AG08395 (cell line): ENCODE data around the gene PDZD8.
"Not testable (repeated sequence)": the region's sequence is repeated elsewhere in the genome, so short reads cannot be mapped to it uniquely, and the experiment has no call there.

Experiments
- DNase-seq: peaks from one replicate; pipeline ENCODE4 v3.0.0; 2012; ENCODE audit warnings: mixed read lengths, low spot score

The PDZD8 gene

GRCh38 chr10:117294039-117294645, 81.1 kb downstream of the PDZD8 start:
- no peak for DNase-seq

- not testable (repeated sequence) for DNase-seq
Measured at GRCh38 chr10:117290872-117291271, 84.4 kb downstream of the PDZD8 start.

- no peak for DNase-seq
Measured at GRCh38 chr10:117284716-117285494, 90.3 kb downstream of the PDZD8 start.

- no peak for DNase-seq
Measured at GRCh38 chr10:117277675-117278074, 97.6 kb downstream of the PDZD8 start.

GRCh38 chr10:117275121-117275520, 100.1 kb downstream of the PDZD8 start:
- DNase-seq, result no peak

- no peak for DNase-seq
Measured at GRCh38 chr10:117274509-117274908, 100.7 kb downstream of the PDZD8 start.

GRCh38 chr10:117273980-117274379, 101.3 kb downstream of the PDZD8 start:
- DNase-seq, result no peak

GRCh38 chr10:117272195-117273076, 102.8 kb downstream of the PDZD8 start:
- no peak for DNase-seq

GRCh38 chr10:117271427-117271826, 103.8 kb downstream of the PDZD8 start:
- no peak for DNase-seq

- DNase-seq, result no peak
Measured at GRCh38 chr10:117268907-117269306, 106.3 kb downstream of the PDZD8 start.

- no peak for DNase-seq
Measured at GRCh38 chr10:117268258-117268657, 107.0 kb downstream of the PDZD8 start.

- no peak for DNase-seq
Measured at GRCh38 chr10:117266812-117267211, 108.4 kb downstream of the PDZD8 start.

GRCh38 chr10:117266400-117266799, 108.8 kb downstream of the PDZD8 start:
- DNase-seq, result no peak

GRCh38 chr10:117264782-117265181, 110.5 kb downstream of the PDZD8 start:
- no peak for DNase-seq

- no peak for DNase-seq
Measured at GRCh38 chr10:117262903-117263293, 112.3 kb downstream of the PDZD8 start.

- no peak for DNase-seq
Measured at GRCh38 chr10:117262291-117262902, 112.8 kb downstream of the PDZD8 start.

GRCh38 chr10:117261501-117261900, 113.7 kb downstream of the PDZD8 start:
- DNase-seq, result no peak

GRCh38 chr10:117260084-117260483, 115.2 kb downstream of the PDZD8 start:
- DNase-seq, result no peak

GRCh38 chr10:117259279-117259678, 116.0 kb downstream of the PDZD8 start:
- DNase-seq, result no peak

- DNase-seq, result no peak
Measured at GRCh38 chr10:117257721-117258120, 117.5 kb downstream of the PDZD8 start.

GRCh38 chr10:117256910-117257309, 118.3 kb downstream of the PDZD8 start:
- DNase-seq, result no peak

- DNase-seq, result no peak
Measured at GRCh38 chr10:117255835-117256460, 119.3 kb downstream of the PDZD8 start.
